Astrocyte (in vitro differentiated cells and primary cell): ENCODE measurements around the gene TMPRSS13. TPM values are rescaled to one million over a fixed set of nuclear protein-coding genes. Genes with fewer than 3 reads are reported as not detected.

Experiments used
- DNase-seq: peaks from one replicate; pipeline ENCODE4 v3.0.0-alpha.2; 2010; ENCODE audit warnings: low read depth
- FAIRE-seq: peaks from 2 replicates; lab custom pipeline; 2011; peaks lifted over from hg19 to GRCh38; lab: Jason Lieb, UNC
- H2AFZ ChIP-seq: 2 replicates; pipeline ENCODE4 v1.6.0; 2012; ENCODE audit warnings: low read depth, low read length, inconsistent platforms
- H3K27ac ChIP-seq: 2 replicates; pipeline ENCODE4 v1.5.1; 2011; ENCODE audit warnings: low read depth, low read length, inconsistent platforms
- H3K27me3 ChIP-seq: 2 replicates; pipeline ENCODE4 v1.6.0; 2011; ENCODE audit warnings: low read length, inconsistent platforms; ENCODE audit not compliant: insufficient read depth
- H3K36me3 ChIP-seq: 2 replicates; pipeline ENCODE4 v1.5.1; 2011; ENCODE audit warnings: low read length, inconsistent platforms; ENCODE audit not compliant: insufficient read depth
- H3K4me1 ChIP-seq: 2 replicates; pipeline ENCODE4 v1.5.1; 2011; ENCODE audit warnings: low read length, inconsistent platforms; ENCODE audit not compliant: insufficient read depth
- H3K4me2 ChIP-seq: 2 replicates; pipeline ENCODE4 v1.6.0; 2012; ENCODE audit warnings: low read length, inconsistent platforms
- H3K4me3 ChIP-seq: 2 replicates; pipeline ENCODE4 v1.5.1; 2011; ENCODE audit warnings: low read depth, mild to moderate bottlenecking, low read length, inconsistent platforms; ENCODE audit not compliant: insufficient read depth
- H3K79me2 ChIP-seq: 2 replicates; pipeline ENCODE4 v1.6.0; 2012; ENCODE audit warnings: mild to moderate bottlenecking, low read length, inconsistent platforms; ENCODE audit not compliant: insufficient read depth
- H3K9ac ChIP-seq: 2 replicates; pipeline ENCODE4 v1.6.0; 2012; ENCODE audit warnings: mild to moderate bottlenecking, low read length, inconsistent platforms
- H3K9me3 ChIP-seq: 2 replicates; pipeline ENCODE4 v1.5.1; 2012; ENCODE audit warnings: low read depth, mild to moderate bottlenecking, low read length, inconsistent platforms; ENCODE audit not compliant: insufficient read depth
- H4K20me1 ChIP-seq: 2 replicates; pipeline ENCODE4 v1.6.0; 2012; ENCODE audit warnings: low read length, inconsistent platforms; ENCODE audit not compliant: insufficient read depth
- H3K27ac Mint-ChIP-seq: one replicate; pipeline ENCODE4 v1.8.0; 2021; ENCODE audit warnings: mild to moderate bottlenecking, mixed read lengths; ENCODE audit not compliant: unreplicated experiment
- H3K27me3 Mint-ChIP-seq: one replicate; pipeline ENCODE4 v1.8.0; 2021; ENCODE audit warnings: low read depth, mixed read lengths; ENCODE audit not compliant: unreplicated experiment
- H3K36me3 Mint-ChIP-seq: one replicate; pipeline ENCODE4 v1.8.0; 2021; ENCODE audit warnings: low read depth, mixed read lengths; ENCODE audit not compliant: unreplicated experiment
- H3K4me1 Mint-ChIP-seq: one replicate; pipeline ENCODE4 v1.8.0; 2021; ENCODE audit warnings: low read depth, mixed read lengths; ENCODE audit not compliant: unreplicated experiment
- H3K4me3 Mint-ChIP-seq: one replicate; pipeline ENCODE4 v1.8.0; 2021; ENCODE audit warnings: mild to moderate bottlenecking, moderate library complexity, mixed read lengths; ENCODE audit not compliant: unreplicated experiment
- H3K9me3 Mint-ChIP-seq: one replicate; pipeline ENCODE4 v1.8.0; 2021; ENCODE audit warnings: mild to moderate bottlenecking, mixed read lengths; ENCODE audit not compliant: unreplicated experiment
- CTCF ChIP-seq: IDR thresholded peaks from 2 replicates; pipeline ENCODE4 v1.5.1; 2011; ENCODE audit warnings: low read depth, mild to moderate bottlenecking, inconsistent platforms, low read length, moderate library complexity; ENCODE audit not compliant: insufficient read depth
- EZH2 ChIP-seq: IDR thresholded peaks from 2 replicates; pipeline ENCODE4 v1.6.1; 2012; ENCODE audit warnings: mild to moderate bottlenecking, low read length, inconsistent platforms; ENCODE audit not compliant: insufficient read depth
- total RNA-seq: library from RNA; stranded (reverse); gene quantifications from 2 replicates; pipeline ENCODE4 v1.2.1, GENCODE V29; 2021

TMPRSS13 gene
- total RNA-seq, 1 donor from 2014 or later = 0.66 TPM

- Histone ChIP-seq H3K4me3 (no peak overlapping the region), H3K36me3 (no peaks in the 10 kb centered on the region), H3K9ac (no peak overlapping the region), H3K27ac (no peak overlapping the region), H2AFZ (no peak overlapping the region), H3K4me2 (no peak overlapping the region), H3K9me3 (no peaks in the 10 kb centered on the region), H3K27me3 (no peaks in the 10 kb centered on the region), H3K4me1 (no peaks in the 10 kb centered on the region), H4K20me1 (no peaks in the 10 kb centered on the region), H3K79me2 (no peaks in the 10 kb centered on the region)
- H3K27me3 Mint-ChIP-seq = peaks cover 15% of the 10 kb centered on the region
- H3K4me3 Mint-ChIP-seq = no peak overlapping the region
- TF ChIP-seq CTCF (no peak), EZH2 (no peak)
- no peaks in the 10 kb centered on the region for H3K36me3 Mint-ChIP-seq
- no peaks in the 10 kb centered on the region for H3K9me3 Mint-ChIP-seq
- DNase-seq (no peak), FAIRE-seq (no peak)
- H3K4me1 Mint-ChIP-seq = peaks cover 5% of the 10 kb centered on the region
- H3K27ac Mint-ChIP-seq = no peak overlapping the region
Observed at GRCh38 chr11:117940736-117941135, 11.5 kb upstream of the TMPRSS13 start.

GRCh38 chr11:117936973-117937372 lies 7.8 kb upstream of the TMPRSS13 start:
- peaks cover 2% of the 10 kb centered on the region for H3K27me3 ChIP-seq
- Mint-ChIP-seq H3K27ac (no peak overlapping the region), H3K9me3 (no peaks in the 10 kb centered on the region), H3K36me3 (no peaks in the 10 kb centered on the region), H3K4me3 (no peak overlapping the region), H3K4me1 (peaks cover 9% of the 10 kb centered on the region), H3K27me3 (peaks cover 25% of the 10 kb centered on the region)
- no peak for DNase-seq
- no peak for TF ChIP-seq CTCF
- no peak for TF ChIP-seq EZH2
- H3K9me3 ChIP-seq = no peaks in the 10 kb centered on the region
- no peaks in the 10 kb centered on the region for H3K36me3 ChIP-seq
- no peak overlapping the region for H2AFZ ChIP-seq
- FAIRE-seq = no peak
- H3K9ac ChIP-seq = no peak overlapping the region
- no peak overlapping the region for H3K27ac ChIP-seq
- no peaks in the 10 kb centered on the region for H4K20me1 ChIP-seq
- H3K79me2 ChIP-seq = no peaks in the 10 kb centered on the region
- no peak overlapping the region for H3K4me2 ChIP-seq
- H3K4me3 ChIP-seq = no peak overlapping the region
- no peaks in the 10 kb centered on the region for H3K4me1 ChIP-seq

GRCh38 chr11:117934526-117935307 lies 5.5 kb upstream of the TMPRSS13 start:
- Mint-ChIP-seq H3K27ac (no peak overlapping the region), H3K4me3 (no peak overlapping the region), H3K9me3 (no peaks in the 10 kb centered on the region), H3K4me1 (peaks cover 13% of the 10 kb centered on the region), H3K27me3 (peaks cover 36% of the 10 kb centered on the region), H3K36me3 (no peaks in the 10 kb centered on the region)
- no peaks in the 10 kb centered on the region for H3K4me1 ChIP-seq
- H3K9me3 ChIP-seq = no peaks in the 10 kb centered on the region
- no peaks in the 10 kb centered on the region for H3K36me3 ChIP-seq
- no peak overlapping the region for H2AFZ ChIP-seq
- no peak overlapping the region for H3K4me2 ChIP-seq
- H3K27me3 ChIP-seq = peaks cover 2% of the 10 kb centered on the region
- no peak overlapping the region for H3K4me3 ChIP-seq
- no peaks in the 10 kb centered on the region for H4K20me1 ChIP-seq
- no peak overlapping the region for H3K9ac ChIP-seq
- FAIRE-seq = no peak
- H3K79me2 ChIP-seq = no peaks in the 10 kb centered on the region
- DNase-seq = no peak
- TF ChIP-seq CTCF (no peak), EZH2 (no peak)
- H3K27ac ChIP-seq = no peak overlapping the region
